GM12892 (cell line): ENCODE data around the gene AP2B1.

Experiments
- POLR2A ChIP-seq: IDR thresholded peaks from 2 replicates; pipeline ENCODE4 v1.6.1; 2011; ENCODE audit warnings: low read depth, low read length, control low read depth
- POLR2AphosphoS5 ChIP-seq: IDR thresholded peaks from 2 replicates; pipeline ENCODE4 v1.6.1; 2011; ENCODE audit warnings: low read depth, low read length, control low read depth
- TAF1 ChIP-seq: IDR thresholded peaks from 2 replicates; pipeline ENCODE4 v1.6.1; 2011; ENCODE audit warnings: low read depth, mild to moderate bottlenecking, control low read depth, low read length, borderline replicate concordance

DNA sequence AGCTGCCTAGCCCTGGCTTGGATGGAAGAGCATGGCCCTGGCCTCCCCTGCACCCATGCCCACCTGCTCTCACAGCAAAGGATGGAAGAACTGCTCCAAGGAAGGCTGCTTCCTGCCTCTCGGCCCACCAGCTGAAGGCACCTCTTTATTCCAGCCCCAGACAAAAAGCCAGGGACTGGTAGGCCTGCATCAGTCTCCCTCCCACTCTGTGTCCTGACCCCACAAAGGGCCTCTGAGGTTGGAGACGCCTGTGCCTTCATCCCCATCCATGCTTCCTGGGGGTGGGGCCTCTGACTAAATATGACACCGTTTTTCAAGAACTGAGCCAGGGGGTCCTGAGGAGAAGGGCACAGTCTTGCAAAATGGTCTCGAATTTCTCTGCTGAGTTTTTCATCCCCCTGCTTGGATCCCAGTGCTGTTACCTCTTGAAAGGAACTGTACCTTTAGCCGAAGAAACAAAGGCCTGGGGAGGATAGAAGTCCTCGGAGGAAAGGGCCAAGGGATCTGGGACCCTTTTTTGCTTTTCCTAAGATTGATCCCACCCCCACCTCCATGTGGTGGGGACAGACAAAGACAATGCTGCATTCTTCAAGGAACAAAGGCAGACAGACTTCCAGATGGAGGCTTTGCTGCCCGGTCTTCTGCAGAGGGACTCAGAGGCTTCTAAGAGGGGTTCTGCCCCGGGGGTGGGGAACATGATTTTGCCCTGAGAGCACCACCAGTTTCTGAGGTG, 178.8 kb downstream of the AP2B1 start:
- TF ChIP-seq POLR2A (no peak), TAF1 (no peak), POLR2AphosphoS5 (no peak)
